GM21390 (cell line): ENCODE results near the gene ANKRD34C.

ENCODE experiments used
- ATAC-seq: cut with Tn5 transposase; IDR thresholded peaks from one replicate; pipeline ENCODE4 v1.9.1; 2021; ENCODE audit not compliant: unreplicated experiment

Gene ANKRD34C

GRCh38 chr15:79282371-79283251, at the start of gene ANKRD34C:
TSS of gene ANKRD34C (plus strand) at chr15:79282722. CDS start at chr15:79293285, 10,563 bp downstream.
- ATAC-seq: no peak

DNA sequence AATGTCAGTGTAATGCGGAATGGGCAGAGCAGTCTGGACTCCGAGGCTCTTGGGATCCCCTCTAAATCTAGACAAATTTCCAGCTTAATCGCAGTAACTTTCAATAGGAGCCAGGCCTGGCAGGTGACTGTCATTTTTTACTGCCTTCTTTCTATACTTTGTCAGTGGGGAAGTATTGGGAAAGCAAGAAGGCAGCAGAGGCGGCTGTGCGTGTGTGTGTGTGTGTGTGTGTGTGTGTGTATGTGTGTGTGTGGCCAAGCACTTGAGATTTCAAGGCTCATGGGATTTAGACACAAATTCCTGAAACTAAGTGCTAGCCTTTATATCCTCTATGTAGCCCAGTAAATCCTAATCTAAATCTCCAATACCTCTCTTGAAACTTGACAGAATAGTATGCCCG, 49.3 kb upstream of the ANKRD34C start:
- ATAC-seq: no peak

GRCh38 chr15:79240036-79240435, 42.5 kb upstream of the ANKRD34C start:
- ATAC-seq: no peak

- no peak for ATAC-seq
Observed at GRCh38 chr15:79243723-79244122, 38.8 kb upstream of the ANKRD34C start.

- ATAC-seq: no peak
Observed at GRCh38 chr15:79244876-79245275, 37.6 kb upstream of the ANKRD34C start.

DNA sequence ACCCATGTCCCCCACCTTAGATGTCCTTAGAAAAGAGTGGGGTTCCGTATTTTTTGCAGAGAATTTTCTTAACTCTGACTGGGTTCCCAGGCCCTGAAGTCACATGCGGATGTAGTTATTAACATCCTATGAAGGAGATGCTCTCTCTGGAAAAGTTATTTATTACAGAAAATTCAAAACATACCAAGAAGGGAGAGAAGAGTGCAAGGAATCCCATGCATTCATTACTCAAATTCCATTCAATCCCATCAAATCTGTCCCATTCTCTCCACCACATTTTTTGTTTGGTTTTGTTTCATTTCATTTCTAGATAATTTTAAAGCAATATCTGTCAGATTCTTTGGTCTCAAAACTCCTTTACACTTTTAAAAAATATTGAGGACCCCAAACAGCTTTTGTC, 34.3 kb upstream of the ANKRD34C start:
- no peak for ATAC-seq

GRCh38 chr15:79257454-79257853, 25.1 kb upstream of the ANKRD34C start:
- ATAC-seq: no peak

- ATAC-seq: no peak
Observed at GRCh38 chr15:79261836-79262235, 20.7 kb upstream of the ANKRD34C start.

DNA sequence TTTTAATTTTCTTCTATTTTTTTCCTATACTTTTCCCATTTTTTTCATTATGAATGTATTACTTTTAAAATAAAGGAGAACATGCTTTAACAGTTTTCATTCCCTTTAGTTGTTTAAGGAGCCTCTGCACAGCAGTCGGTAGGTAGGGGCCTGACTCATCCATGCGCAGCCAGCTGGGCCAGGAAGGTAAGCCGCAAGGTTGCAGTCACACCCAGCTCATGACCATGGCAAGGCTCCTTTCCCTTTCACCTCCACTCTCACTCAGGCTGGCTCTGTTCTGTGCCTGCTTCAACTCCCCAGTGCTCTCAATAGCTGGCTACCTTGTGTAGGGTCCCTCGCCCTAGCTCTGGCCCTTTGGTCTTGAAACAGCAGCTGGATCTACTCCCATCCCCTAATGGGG, 17.4 kb upstream of the ANKRD34C start:
- ATAC-seq: no peak

- ATAC-seq: no peak
Observed at GRCh38 chr15:79265987-79266579, 16.4 kb upstream of the ANKRD34C start.

- no peak for ATAC-seq
Observed at GRCh38 chr15:79283252-79284048, 928 bp downstream of the ANKRD34C start.

- no peak for ATAC-seq
Observed at GRCh38 chr15:79290642-79291275, 8.2 kb downstream of the ANKRD34C start.

DNA sequence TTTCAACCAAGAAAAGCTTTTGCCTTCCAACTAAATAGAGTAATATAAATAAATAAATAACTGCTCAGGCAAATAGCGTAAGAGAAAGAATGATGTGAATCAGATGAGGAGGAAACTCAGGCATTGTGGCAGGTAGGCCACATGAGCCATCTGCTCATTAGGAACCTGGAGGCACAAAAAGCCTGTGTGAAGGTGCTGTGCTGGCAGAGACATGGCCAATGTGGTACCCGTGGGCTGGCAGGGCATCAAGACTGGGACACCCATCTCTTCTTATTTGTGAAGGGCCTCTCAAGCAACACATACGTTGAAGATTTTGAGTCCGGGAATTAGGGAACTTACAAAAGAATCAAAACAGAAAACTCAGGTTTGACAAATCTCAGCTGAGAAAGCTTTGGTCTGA, 9.5 kb downstream of the ANKRD34C start:
- ATAC-seq: no peak

- ATAC-seq: no peak
Observed at GRCh38 chr15:79294075-79294474, 11.6 kb downstream of the ANKRD34C start.

GRCh38 chr15:79296583-79296982, 14.1 kb downstream of the ANKRD34C start:
- ATAC-seq: no peak

DNA sequence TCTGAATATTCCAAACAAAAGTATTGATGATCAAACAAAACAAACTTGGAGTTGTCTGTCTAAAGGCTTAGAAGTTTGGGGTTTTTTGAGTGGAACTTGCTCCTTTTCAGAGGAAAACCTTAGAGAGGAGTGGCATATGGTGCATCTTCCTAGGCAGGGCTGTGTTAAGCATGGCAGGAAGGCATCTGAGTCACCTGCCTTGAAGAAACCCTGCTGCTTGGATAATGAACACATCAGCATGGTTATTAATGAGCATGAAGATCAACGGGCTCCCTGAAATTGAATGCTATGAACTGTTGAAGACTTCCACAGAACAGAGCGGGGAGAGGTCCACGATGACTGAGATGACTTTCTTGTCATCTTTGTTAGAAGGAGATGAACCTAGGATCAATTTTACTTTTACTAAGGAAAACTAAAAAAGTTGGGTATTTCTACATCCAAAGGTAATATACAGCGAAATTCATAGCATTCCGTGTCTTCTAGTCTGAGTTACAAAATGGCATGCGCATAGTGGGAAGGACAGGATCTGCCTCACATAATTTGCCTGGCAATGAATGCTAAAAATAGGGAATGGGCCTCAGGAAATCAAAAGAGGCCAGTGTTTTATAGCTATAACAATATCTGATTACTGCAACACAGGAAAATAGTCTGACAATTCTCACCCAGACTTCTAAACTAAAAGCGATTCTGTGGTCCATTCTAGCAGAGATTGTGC, 16.8 kb downstream of the ANKRD34C start:
- ATAC-seq: no peak

GRCh38 chr15:79299841-79300235, 17.3 kb downstream of the ANKRD34C start:
- ATAC-seq: no peak

DNA sequence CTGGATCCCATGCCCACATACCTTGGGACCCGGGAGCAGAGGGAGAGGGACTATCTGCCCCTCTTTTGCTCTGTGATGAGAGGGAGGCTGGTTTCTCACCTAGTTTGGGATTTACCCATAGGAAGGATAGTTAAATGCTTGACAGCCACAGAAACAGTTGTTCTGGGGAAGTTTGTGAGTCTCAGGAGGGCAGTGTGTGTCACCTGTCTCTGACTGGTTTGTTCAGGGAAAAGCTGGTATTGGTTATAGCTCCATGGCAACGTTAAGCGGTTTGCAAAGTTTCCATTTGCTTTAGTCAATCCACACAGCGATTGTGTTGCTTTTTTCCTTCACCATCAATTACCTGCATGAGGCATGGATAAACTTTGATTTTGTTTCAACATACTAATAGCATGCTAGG, 24.7 kb downstream of the ANKRD34C start:
- ATAC-seq: no peak

DNA sequence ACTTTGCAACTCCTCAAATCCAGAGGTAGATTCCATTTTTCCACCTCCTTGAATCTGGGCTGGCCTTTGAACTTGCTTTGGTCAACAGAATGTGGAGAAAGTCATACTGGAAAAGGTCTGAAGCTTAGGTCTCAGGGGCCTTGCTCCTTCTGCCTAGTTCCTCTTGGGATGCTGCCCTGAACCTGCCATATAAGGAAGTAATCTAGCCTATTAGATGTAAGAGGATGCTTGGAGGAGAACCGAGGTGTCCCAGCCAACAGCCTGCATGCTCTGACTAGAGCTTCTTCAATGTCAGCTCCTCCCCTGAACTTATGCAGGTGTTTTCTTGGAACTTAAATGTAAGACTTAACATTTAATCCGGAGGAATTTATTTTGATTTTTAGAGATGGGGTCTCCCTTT, 26.4 kb downstream of the ANKRD34C start:
- ATAC-seq: no peak

- peak; percentile 27 for ATAC-seq
Observed at GRCh38 chr15:79310612-79310984, 28.1 kb downstream of the ANKRD34C start.
